Breast epithelium (tissue), 4 donors: ENCODE measurements around the gene WIZ. TPM values are rescaled to one million over a fixed set of nuclear protein-coding genes. Genes with fewer than 3 reads are reported as not detected.

ENCODE experiments used
- DNase-seq, 2 donors: peaks; one replicate each; pipeline ENCODE4 v3.0.0-alpha.2; 2019; ENCODE audit warnings: low spot score in 2 of 2
- H3K27ac ChIP-seq, 2 donors: fragments of 200-600 bp; sonication (generic) in 1 of 2; one replicate each; pipeline ENCODE4 v1.5.1; 2016 to 2019; ENCODE audit warnings: mild to moderate bottlenecking in 1 of 2
- H3K27me3 ChIP-seq, 2 donors: fragments of 200-600 bp; sonication (generic) in 1 of 2; one replicate each; pipeline versions ENCODE4 v1.5.1 to v1.6.0; 2017 to 2019; ENCODE audit warnings: control low read depth in 1 of 2, mild to moderate bottlenecking in 1 of 2
- H3K36me3 ChIP-seq: fragments of 200-600 bp; one replicate; pipeline ENCODE4 v1.5.1; 2019
- H3K4me1 ChIP-seq, 2 donors: fragments of 200-600 bp; sonication (generic); one replicate each; pipeline ENCODE4 v1.5.1; 2016 to 2019; ENCODE audit warnings: control low read depth in 1 of 2
- H3K4me3 ChIP-seq, 3 donors: fragments of 200-600 bp; sonication (generic); 1 replicate in 2 of 3; 2 replicates in 1 of 3; pipeline ENCODE4 v1.5.1; 2016 to 2019; ENCODE audit warnings: mild to moderate bottlenecking in 3 of 3, moderate library complexity in 2 of 3
- H3K9me3 ChIP-seq, 2 donors: fragments of 200-600 bp; sonication (generic) in 1 of 2; one replicate each; pipeline ENCODE4 v1.5.1; 2016 to 2019; ENCODE audit warnings: control low read depth in 1 of 2
- POLR2A ChIP-seq: fragments of 450-650 bp; IDR thresholded peaks from one replicate; pipeline ENCODE4 v1.6.1; 2016; ENCODE audit warnings: antibody characterized with exemption, mild to moderate bottlenecking, moderate library complexity
- POLR2AphosphoS5 ChIP-seq, 3 donors: sonication (generic); formaldehyde crosslinking; IDR thresholded peaks; one replicate each; pipeline ENCODE4 v1.6.1; 2017; ENCODE audit warnings: antibody characterized with exemption in 3 of 3
- intact Hi-C: fragments of 100-400 bp; cut with DNase I; formaldehyde crosslinking; loops from one replicate; pipeline ENCODE4 v1.15.1; 2023; ENCODE audit warnings: low total_unique reads
- total RNA-seq, 3 donors: library from RNA; depleted of rRNA; stranded (reverse); fragments of >200 nt; gene quantifications; one replicate each; pipeline ENCODE4 v1.1.0, GENCODE V29; 2016
- TF ChIP-seq, protein P1 (sequence below), 3 donors: fragments of 450-650 bp; IDR thresholded peaks; one replicate each; pipeline ENCODE4 v1.5.1; 2016 to 2017; ENCODE audit warnings: antibody characterized with exemption in 3 of 3, mild to moderate bottlenecking in 3 of 3, moderate library complexity in 3 of 3

The WIZ gene
- total RNA-seq, 3 donors from 2014 or later = 17.6 to 51.1 (median 34.9) TPM

DNA sequence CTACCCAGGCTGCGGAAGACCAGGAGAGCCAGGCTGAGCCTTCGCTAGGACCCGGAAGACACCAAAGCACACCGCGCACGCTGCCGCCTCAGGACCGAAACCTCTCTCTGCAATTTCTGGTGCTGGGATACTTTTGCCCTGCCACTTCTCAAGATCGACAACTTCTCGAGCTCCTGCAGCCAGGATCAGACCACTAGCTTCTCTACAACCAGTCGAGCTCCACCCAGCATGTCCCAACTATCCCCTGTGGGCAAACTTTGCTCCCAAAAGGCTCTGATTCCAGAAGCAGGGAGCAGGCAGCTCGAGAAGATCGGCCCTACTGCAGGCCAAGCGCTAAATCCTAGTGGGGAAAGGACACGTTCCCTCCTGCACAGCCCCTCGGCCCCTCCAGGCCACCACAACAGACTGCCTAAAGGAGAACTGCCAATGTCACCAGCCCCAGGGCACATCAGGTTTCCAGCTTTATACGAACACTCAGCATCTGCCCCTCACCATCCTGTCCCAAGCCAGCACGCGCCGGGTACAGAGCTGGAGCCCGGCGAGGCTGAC is 71.1 kb downstream of the WIZ start:
- Histone ChIP-seq H3K27me3 (no peaks in the 10 kb centered on the region), H3K4me1 (peaks cover 9 to 29% of the 10 kb centered on the region in 2 donors), H3K36me3 (peaks cover under 1% of the 10 kb centered on the region), H3K4me3 (peak overlapping the region; percentile 86 to 93 (median 92)), H3K9me3 (no peaks in the 10 kb centered on the region), H3K27ac (peak overlapping the region; percentile 98 to 99)
- peak in 1 of 2 donors; percentile 43 for DNase-seq
- intact Hi-C loops = loop anchor here (5.0 to 10.0 kb wide), 2 partner anchors 54 to 659 kb away; no protein-coding TSS in a partner anchor
- no peak for TF ChIP-seq POLR2A
- TF ChIP-seq, protein P1, sequence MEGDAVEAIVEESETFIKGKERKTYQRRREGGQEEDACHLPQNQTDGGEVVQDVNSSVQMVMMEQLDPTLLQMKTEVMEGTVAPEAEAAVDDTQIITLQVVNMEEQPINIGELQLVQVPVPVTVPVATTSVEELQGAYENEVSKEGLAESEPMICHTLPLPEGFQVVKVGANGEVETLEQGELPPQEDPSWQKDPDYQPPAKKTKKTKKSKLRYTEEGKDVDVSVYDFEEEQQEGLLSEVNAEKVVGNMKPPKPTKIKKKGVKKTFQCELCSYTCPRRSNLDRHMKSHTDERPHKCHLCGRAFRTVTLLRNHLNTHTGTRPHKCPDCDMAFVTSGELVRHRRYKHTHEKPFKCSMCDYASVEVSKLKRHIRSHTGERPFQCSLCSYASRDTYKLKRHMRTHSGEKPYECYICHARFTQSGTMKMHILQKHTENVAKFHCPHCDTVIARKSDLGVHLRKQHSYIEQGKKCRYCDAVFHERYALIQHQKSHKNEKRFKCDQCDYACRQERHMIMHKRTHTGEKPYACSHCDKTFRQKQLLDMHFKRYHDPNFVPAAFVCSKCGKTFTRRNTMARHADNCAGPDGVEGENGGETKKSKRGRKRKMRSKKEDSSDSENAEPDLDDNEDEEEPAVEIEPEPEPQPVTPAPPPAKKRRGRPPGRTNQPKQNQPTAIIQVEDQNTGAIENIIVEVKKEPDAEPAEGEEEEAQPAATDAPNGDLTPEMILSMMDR (IDR thresholded peaks at IDR 0.05) = no peak
- TF ChIP-seq POLR2AphosphoS5 (IDR thresholded peaks at IDR 0.05) = no peak

DNA sequence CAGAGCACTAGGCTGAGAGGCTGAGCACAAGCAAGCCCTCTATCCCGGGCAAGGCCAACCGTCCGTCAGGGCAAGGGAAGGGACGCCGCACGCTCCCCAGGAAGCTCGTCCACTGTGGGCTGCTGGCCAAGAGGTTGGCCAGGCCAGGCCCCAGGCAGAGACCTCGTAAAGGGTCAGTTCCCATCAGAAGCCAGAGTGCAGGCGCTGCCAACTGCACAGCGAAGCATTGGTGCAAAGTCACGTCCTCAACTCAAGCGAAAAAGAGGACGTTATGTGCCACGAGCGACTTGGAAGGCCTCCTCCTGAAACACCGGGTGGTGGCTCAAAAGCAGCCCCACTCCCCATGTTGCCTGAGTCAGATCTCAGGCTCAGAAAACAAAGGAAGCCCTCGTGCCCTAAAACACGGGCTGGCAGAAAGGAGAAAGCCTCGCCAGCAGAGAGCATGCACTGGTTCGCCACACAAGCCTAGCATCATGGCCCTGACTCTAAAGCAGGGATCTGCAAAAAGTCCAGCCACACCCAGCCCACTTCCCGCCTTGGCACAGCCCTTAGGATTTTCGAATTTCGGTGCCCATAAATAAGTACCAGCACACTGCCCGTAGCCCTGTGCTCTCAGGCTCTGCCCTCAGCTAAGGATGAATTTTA is 74.8 kb downstream of the WIZ start:
- no peaks in the 10 kb centered on the region for H3K27me3 ChIP-seq
- peak overlapping the region in 2 of 3 donors; percentile 7 to 52 for H3K4me3 ChIP-seq
- H3K36me3 ChIP-seq = peaks cover 12% of the 10 kb centered on the region
- H3K9me3 ChIP-seq = no peaks in the 10 kb centered on the region
- H3K27ac ChIP-seq = peak overlapping the region; percentile 33 to 76
- intact Hi-C loops = loop anchor here (5.0 to 10.0 kb wide), 2 partner anchors 50 to 662 kb away; no protein-coding TSS in a partner anchor
- peaks cover 9 to 23% of the 10 kb centered on the region in 2 donors for H3K4me1 ChIP-seq
- TF ChIP-seq, protein P1 (IDR thresholded peaks at IDR 0.05) = no peak
- no peak for TF ChIP-seq POLR2A
- TF ChIP-seq POLR2AphosphoS5 (IDR thresholded peaks at IDR 0.05) = peak in 2 of 3 donors; percentile 36 to 58
- DNase-seq = no peak

DNA sequence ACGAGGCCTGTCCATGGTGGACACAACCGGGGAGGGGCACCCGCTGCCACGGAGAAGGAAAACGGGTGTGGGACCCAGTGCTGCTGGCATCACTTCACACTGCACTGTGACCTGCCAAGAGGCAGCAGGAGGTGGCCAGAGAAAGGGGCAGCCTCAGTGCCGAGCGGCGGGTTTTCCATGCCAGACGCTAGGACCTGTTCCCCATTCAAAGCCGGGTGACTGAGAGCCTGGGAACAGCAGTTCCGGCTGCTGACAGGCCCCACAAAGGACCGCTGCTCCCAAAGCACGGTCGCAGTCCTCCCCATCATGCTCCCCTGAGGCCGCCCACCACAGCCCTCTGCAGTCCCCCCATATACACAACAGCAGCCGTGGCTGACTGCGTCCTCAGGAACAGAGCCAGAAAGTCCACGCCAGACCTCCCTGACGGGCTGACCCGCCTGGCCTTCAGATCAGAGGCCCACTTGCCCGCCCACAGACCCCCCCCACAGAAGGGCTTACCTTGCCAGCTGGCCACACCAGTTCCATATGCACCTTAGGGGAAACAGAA is 75.6 kb downstream of the WIZ start:
- Histone ChIP-seq H3K4me3 (peak overlapping the region in 2 of 3 donors; percentile 7 to 52), H3K27me3 (no peaks in the 10 kb centered on the region), H3K36me3 (peaks cover 12% of the 10 kb centered on the region), H3K27ac (peak overlapping the region; percentile 33 to 76), H3K9me3 (no peaks in the 10 kb centered on the region), H3K4me1 (peaks cover 9 to 23% of the 10 kb centered on the region in 2 donors)
- TF ChIP-seq POLR2A (no peak), POLR2AphosphoS5 (IDR thresholded peaks at IDR 0.05) (no peak)
- TF ChIP-seq, protein P1 (IDR thresholded peaks at IDR 0.05) = no peak
- intact Hi-C loops = loop anchor here (10.0 kb wide), 1 partner anchor 49 kb away; no protein-coding TSS in a partner anchor
- DNase-seq = no peak

DNA sequence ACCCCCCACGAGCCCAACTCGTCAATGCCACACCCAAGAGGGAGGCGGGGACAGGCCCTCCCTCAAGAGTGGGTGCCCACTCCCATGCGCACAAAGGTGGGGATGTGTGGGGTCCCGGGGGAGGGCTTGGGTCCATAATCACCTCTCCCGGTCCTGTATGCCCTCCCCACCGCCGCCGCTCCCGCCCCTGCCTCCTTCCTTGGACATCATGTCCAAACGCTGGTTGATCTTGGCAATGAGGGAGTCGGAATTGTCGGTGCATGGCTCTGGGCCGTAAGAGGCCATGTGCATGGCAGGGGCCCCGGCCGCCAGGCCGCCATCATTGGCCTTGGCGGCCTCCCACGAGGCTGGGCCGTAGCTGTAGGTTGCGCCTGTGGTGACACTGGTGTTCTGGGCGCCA is 76.1 kb downstream of the WIZ start:
- no peak for DNase-seq
- peak overlapping the region in 1 of 2 donors; percentile 76 for H3K27ac ChIP-seq
- H3K4me1 ChIP-seq = peaks cover 9 to 23% of the 10 kb centered on the region in 2 donors
- H3K27me3 ChIP-seq = no peaks in the 10 kb centered on the region
- intact Hi-C loops = loop anchor here (10.0 kb wide), 1 partner anchor 49 kb away; no protein-coding TSS in a partner anchor
- no peaks in the 10 kb centered on the region for H3K9me3 ChIP-seq
- peaks cover 12% of the 10 kb centered on the region for H3K36me3 ChIP-seq
- H3K4me3 ChIP-seq = no peak overlapping the region
- TF ChIP-seq, protein P1 (IDR thresholded peaks at IDR 0.05) = no peak
- TF ChIP-seq POLR2A (no peak), POLR2AphosphoS5 (IDR thresholded peaks at IDR 0.05) (no peak)

DNA sequence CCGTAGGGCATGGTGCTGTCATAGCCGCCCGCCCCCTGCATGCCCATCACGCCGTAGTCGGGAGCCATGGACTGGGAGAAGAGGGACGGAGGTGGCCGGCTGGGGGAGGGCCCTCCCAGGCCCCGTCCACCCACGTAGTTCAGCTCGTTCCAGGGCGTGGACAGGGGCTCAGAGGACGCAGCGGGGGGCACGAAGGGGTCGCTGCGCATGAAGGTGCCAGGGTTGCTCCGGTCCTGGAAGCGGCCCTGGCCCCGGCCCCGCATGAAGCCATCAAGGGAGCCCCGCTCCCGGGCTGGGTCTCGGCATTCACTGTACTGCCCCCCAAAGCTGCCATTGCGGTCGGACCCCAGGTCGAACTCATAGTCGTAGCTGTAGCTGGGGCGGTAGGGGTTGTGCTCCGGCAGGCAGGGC is 76.9 kb downstream of the WIZ start:
- no peak for DNase-seq
- H3K4me1 ChIP-seq = peaks cover 9 to 22% of the 10 kb centered on the region in 2 donors
- H3K4me3 ChIP-seq = no peak overlapping the region
- no peak overlapping the region for H3K27ac ChIP-seq
- peaks cover 12% of the 10 kb centered on the region for H3K36me3 ChIP-seq
- intact Hi-C loops = loop anchor here (10.0 kb wide), 1 partner anchor 48 kb away; no protein-coding TSS in a partner anchor
- no peak for TF ChIP-seq POLR2AphosphoS5 (IDR thresholded peaks at IDR 0.05)
- TF ChIP-seq POLR2A = no peak
- TF ChIP-seq, protein P1 (IDR thresholded peaks at IDR 0.05) = no peak
- H3K27me3 ChIP-seq = no peaks in the 10 kb centered on the region
- no peaks in the 10 kb centered on the region for H3K9me3 ChIP-seq
